Lower leg skin (tissue), 3 donors: ENCODE data around the gene ATP2B2.

ENCODE experiments used
- CTCF ChIP-seq, 3 donors: fragments of 450-650 bp; IDR thresholded peaks; one replicate each; pipeline ENCODE4 v1.5.1; 2016; ENCODE audit warnings: antibody characterized with exemption in 3 of 3, mild to moderate bottlenecking in 3 of 3, moderate library complexity in 2 of 3
- POLR2A ChIP-seq, 2 donors: fragments of 450-650 bp; IDR thresholded peaks; one replicate each; pipeline ENCODE4 v1.6.1; 2016 to 2017; ENCODE audit warnings: antibody characterized with exemption in 2 of 2, mild to moderate bottlenecking in 1 of 2, moderate library complexity in 1 of 2

GRCh38 chr3:10334459-10334858 lies 170.9 kb downstream of the ATP2B2 start:
- TF ChIP-seq CTCF (IDR thresholded peaks at IDR 0.05) (no peak), POLR2A (IDR thresholded peaks at IDR 0.05) (no peak)
